Activated T-helper 1 cell treated with Interleukin-2 at 50 U/mL for 16 hours (primary cell): ENCODE results near the gene DENND1A.

ENCODE experiments used
- DNase-seq: peaks from one replicate; pipeline ENCODE4 v3.0.0-alpha.2; 2020; ENCODE audit warnings: low read depth

The DENND1A gene

DNA sequence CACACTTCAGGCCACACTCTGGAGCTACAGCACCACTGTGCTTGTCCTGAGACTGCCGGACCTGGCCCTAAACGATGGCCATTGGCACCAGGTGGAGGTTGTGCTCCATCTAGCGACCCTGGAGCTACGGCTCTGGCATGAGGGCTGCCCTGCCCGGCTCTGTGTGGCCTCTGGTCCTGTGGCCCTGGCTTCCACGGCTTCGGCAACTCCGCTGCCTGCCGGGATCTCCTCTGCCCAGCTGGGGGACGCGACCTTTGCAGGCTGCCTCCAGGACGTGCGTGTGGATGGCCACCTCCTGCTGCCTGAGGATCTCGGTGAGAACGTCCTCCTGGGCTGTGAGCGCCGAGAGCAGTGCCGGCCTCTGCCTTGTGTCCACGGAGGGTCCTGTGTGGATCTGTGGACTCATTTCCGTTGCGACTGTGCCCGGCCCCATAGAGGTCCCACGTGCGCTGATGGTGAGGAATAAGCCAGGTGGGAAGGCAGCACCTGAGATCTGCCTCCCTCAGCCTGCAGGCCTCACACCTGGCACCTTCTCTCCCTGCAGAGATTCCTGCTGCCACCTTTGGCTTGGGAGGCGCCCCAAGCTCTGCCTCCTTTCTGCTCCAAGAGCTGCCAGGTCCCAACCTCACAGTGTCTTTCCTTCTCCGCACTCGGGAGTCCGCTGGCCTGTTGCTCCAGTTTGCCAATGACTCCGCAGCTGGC lies 559.2 kb downstream of the DENND1A start:
- DNase-seq = no peak

- DNase-seq = no peak
These were observed 559.8 kb downstream of the DENND1A start for GRCh38 chr9:123370108-123370507.

DNA sequence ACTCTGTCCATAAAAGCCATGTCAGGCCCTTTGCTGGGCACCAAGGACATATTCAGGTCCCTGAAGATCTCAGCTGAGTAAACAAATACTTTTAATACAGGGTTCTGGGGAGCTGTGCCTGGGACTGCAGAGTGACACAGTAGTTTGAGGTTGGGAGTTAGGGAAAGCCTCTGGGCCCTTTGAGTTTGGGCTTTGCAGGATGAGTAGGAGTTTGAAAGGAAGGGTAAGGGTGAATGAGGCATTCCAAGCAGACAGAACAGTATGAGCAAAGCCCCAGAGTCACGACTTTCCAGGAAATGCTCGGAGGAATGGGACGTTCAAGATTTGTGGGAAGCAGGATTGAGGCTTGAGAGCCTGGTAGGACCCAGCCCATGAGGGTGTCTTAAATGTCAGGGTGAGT lies 560.6 kb downstream of the DENND1A start:
- DNase-seq = no peak

DNA sequence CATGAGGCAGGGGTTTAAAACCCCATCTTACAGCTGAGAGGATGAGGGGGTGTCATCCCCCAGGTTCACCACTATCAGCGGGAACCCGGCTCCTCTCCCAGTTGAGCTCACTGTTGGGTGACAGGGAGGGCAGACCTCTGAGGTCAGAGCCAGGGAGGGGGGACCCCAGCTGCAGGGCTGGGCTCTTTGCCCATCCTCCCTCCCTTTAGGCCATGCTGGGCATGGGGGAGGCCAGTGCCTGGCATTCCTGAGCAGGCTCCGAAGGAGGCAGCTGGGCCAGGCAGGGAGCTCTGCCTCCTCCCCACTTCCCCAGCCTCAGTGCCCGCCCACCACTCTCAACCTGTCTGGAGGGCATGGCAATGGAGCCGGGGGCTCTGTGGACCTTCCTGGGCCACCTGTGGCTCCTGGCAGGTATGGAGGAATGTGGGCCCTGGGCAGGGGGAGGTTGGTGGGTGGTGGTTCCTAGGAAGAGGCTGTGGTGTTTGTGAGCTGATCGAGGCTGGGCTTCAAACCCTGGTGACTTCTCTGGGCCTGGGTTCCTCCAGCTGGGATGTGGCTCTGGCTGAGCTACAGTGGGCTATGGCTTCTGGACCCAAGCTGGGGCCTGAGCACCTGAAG lies 561.3 kb downstream of the DENND1A start:
- no peak for DNase-seq

DNA sequence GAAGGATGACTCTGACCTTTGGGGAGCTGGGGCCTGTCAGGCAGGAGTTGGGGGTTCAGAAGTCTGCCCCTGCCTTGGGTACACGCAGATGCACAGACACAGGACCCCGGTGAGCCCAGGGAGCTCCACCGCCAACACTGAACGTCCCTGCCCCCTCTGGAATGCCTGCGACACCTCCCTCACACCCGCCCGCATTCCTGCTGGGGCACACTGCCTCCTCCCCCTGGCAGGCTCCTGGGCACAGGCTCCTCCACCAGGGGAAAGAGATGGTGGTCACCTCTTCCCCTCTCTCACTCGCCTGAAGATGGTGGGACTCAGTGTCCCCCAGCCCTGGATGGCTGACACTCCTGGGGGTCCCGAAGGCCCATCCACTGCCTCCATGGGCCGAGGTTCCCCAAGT lies 561.9 kb downstream of the DENND1A start:
- DNase-seq = no peak

GRCh38 chr9:123365881-123366528 lies 563.9 kb downstream of the DENND1A start:
- no peak for DNase-seq

DNA sequence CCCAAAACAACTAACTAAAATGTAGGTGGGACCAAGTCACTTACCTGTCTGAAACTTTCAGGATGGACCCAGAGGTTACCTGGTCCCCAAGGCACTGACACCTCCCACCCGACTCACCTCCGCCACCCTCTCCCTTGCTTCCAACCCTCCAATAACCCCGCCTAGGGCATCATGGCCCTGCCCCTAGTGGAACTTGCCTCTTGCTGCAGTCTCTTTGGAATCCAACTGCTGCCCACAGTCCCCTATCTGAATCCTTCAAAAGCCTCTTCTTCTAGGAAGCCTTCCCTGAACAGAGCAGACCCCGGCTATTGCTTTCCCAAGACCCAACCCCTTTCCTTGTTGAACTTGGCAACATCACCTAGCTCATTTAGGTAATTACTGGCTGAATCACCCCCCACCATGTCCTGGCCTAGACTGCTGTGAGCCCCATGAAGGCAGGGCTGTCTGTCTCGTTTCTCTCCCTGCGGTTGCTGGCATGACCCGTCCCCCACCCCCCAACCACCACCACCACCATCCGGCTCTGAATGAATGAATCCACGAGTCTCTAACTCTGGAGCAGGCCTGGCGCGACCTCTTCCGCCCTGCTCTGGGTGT lies 564.5 kb downstream of the DENND1A start:
- DNase-seq = no peak

DNA sequence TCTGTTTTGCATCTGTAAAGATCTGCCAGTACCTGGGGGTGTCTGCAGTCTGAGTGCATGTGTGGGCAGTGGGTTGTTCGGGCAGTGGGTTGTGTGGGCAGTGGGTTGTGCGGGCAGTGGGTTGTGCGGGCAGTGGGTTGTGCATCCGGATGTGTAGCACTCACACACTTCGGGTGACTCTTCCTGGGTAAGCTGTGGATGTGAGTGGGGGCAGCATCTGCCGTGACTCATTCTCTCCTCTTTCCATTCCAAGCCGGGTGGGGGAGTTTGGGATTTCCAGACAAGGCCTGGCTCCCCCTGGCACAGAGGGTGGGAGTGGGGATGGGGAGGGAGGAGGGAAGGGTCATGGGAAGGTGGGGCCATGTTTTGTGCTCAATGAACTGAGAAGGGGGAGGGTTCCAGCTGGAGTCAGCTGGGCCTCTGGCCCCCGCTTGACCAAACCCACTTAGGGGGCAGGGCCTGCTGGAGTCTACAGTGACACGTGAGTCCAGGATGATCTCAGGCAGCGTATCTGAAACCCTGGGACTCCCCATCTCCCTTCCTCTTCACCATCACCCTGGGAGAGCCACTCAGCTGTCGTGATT lies 565.6 kb downstream of the DENND1A start:
- no peak for DNase-seq

DNA sequence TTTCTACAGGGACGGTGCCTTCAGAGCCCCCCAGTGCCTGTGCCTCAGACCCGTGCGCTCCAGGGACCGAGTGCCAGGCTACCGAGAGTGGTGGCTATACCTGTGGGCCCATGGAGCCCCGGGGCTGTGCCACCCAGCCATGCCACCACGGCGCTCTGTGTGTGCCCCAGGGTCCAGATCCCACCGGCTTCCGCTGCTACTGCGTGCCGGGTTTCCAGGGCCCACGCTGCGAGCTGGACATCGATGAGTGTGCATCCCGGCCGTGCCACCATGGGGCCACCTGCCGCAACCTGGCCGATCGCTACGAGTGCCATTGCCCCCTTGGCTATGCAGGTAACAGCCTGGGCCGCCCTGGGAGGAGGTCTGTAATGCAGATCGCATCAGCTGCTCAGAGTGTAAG lies 567.1 kb downstream of the DENND1A start:
- DNase-seq = no peak

DNA sequence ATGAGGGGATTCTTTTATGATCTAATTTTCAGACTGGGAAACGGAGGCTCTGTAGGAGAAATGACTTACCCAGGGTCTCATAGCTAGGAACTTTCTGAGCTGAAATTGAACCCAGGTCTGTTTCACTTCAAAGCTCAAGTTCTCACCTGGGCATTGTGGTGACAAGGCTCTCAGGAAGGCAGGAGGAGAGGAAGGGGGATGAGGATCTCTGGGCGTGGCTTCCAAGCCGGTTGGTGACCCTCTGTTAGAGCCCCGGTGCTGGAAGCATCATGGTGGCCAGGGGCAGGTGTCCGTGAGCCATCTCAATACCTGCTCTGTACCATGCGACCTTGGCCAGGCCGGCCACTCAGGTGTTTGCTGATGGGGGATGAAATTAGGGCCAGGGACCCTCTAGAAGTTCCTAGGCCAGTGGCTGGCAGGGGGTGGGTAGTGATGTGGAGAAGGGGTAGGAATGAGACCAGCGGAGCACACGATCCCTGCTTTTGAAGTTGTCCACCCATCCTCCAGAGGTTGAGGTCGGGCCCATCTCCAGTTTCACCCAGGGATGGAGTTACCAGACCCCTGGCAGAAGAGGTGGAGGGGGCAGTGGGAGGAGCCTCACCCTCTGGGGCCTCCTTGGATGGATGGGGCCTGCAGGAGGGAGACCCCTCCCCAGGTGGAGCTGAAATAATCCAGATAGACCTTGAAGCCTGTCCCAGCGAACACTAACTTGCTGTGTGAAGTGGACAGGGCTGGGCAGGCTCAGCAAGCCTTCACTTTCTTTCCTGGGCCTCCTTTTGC lies 568.0 kb downstream of the DENND1A start:
- no peak for DNase-seq

DNA sequence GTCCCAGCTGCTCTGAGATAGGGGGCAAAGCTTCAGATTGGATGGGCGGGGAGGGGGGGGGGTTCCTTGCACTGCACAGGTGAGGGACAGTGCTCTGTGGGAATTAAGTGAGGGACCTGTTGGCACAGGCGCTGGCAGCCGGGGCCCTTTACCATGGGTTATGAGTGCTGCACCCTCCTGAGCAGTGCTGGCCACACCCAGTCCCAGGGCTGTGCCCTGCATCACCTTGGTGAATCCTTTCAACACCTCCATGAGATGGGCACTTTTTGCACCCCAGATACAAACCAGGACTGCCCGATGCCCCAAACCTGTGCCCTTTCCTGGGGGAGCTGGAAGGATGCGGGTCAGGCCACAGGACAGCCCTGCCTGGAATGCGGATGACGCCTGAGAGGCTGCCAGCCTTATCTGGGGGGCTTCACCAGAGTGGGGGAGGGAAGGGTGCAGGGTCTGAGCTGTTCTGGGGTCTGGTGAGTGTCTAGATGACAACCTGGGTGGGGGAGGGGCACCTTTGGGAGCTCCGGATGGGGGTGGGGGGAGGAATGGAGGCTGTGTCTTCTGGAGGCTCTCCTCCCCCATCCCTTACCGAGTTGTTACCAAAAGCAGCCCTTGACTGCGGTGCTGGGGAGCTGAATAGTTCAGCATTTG lies 568.7 kb downstream of the DENND1A start:
- DNase-seq = no peak

DNA sequence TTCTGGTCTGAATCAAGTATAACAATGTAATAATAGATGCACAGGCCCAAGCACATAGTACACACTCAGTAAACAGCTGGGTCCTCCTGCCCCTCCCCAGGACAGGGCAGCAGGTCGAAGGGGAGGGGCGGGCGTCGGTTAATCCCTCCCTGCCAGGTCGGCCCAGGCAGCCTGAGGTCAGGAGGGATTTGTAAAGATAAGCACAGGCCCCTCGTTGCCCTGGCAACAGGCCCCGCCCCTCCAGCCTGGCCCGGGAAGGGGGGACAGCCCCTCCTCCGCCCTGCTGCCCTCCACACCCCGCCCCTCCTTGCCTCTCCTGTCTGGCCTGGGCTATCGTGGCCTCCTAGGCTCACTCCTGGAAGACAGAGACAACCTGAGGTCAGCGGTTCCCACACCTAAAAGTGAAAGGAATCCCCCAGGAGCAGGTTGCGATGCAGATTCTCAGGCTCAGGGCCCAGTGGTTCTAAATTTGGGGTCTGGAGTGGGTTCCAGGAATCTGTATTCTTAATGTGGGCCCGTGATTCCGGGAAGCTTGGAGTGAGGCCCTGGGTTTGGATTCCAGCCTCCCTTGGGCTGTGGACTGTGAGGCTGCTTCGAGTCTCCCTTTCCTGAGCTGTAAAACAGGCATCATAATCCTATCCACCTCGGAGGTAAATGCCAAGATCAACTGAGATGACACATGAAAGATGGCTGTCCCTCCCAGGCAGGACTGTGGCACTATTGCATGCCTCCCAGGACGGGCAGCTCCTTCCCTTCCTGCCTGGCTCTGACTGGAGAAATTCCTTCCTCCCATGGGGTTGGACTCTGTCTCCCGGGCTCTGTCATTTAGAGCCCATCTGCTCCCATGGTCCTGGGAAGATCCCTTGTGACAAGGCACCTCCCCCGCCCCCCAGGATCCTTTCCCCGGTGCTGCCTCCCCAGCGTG lies 569.5 kb downstream of the DENND1A start:
- no peak for DNase-seq

DNA sequence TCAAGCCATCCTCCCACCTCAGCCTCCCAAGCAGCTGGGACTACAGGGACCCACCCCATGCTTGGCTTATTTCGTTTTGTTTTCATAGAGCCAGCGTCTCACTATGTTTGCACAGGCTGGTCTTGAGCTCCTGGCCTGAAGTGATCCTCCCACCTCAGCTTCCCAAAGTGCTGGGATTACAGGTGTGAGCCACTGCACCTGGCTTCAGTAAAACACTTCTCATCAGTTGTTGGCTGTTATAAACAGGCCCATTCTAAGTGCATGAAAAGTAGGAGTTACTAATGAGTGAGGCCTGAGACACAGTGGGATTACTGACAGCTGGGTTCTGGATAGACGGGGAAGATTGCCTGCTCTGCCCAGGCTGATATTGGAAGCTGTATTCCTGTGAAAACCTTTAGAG lies 570.4 kb downstream of the DENND1A start:
- no peak for DNase-seq

DNA sequence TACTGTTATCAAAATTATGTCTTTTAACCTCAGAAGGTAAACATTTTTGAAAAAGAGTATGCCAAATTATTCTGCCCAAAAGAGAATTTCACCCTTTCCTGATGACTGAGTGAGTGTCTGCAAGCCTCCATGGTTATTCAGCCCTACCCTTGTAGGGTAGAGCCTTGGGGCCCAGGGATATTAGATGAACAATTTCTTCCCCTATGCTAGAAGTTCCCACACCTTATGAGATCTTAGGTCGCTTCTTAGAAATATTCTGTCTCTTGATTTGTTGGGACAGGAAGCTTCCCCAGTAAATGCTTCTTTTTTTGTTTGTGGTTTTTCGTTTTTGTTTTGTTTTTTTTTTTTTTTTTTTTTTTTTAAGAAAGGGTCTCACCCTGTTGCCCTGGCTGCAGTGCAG lies 570.8 kb downstream of the DENND1A start:
- no peak for DNase-seq

DNA sequence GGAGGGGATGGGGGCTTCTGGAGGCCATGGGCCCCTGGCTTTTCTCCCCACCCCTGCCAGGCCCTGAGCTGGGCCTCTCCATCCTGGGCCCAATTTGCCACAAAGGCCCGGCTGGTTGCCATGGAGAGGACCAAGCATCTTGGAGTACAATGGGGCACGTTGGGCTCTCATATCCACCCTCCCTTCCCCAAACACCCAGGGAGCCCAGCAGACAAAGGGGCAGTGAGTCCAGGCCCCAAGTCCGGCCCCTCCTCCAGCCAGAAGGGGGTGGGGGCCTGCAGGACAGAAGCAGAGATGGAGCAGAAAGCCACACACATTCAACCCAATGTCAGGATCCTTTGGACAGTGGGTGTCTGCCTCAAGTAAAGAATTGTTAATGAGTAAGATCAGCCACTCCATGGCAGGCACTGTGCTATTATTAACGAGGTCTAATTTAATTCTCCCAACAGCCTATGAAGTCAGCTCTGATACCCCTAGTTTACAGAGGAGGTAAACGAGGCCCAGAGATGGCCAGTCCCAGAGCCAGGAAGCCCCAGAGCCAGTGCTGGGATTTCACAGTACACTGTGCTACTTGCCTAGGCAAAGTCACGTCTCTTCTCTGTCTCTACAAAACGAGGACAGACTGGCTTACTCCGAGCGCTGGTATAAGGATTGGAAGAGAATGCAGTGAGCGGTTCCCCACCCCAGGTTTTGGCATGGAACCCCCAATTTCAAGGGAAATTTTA lies 571.6 kb downstream of the DENND1A start:
- no peak for DNase-seq

- no peak for DNase-seq
These were observed 572.2 kb downstream of the DENND1A start for GRCh38 chr9:123357743-123358059.

- no peak for DNase-seq
These were observed 572.8 kb downstream of the DENND1A start for GRCh38 chr9:123356851-123357742.

GRCh38 chr9:123355761-123356431 lies 574.0 kb downstream of the DENND1A start, which contains the start of gene CRB2:
CRB2 (plus strand) TSS chr9:123356197; CDS start chr9:123356261, 64 bp downstream.
- DNase-seq = no peak
